Measurements from ENCODE around the gene BTRC.

DNA sequence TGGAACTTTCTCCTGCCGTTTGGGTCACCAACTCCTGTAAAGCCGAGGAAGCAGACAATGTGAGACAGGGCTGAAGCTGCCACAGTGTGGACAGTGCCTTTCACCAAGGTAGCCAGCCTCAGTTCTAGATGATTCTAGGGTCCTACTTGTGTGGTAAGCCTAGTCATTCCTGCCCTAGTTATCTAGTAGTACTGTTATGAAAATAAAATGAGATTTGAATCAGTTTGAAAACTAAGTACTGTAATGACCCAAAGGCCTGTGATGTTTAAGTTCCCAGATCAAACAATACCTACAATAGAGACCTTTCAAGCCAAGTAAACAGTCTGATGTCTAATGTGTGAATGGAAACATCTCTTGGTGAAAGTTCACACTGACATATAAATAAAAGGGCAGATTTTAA, 197.0 kb downstream of the BTRC start:
- TF ChIP-seq, protein P1, sequence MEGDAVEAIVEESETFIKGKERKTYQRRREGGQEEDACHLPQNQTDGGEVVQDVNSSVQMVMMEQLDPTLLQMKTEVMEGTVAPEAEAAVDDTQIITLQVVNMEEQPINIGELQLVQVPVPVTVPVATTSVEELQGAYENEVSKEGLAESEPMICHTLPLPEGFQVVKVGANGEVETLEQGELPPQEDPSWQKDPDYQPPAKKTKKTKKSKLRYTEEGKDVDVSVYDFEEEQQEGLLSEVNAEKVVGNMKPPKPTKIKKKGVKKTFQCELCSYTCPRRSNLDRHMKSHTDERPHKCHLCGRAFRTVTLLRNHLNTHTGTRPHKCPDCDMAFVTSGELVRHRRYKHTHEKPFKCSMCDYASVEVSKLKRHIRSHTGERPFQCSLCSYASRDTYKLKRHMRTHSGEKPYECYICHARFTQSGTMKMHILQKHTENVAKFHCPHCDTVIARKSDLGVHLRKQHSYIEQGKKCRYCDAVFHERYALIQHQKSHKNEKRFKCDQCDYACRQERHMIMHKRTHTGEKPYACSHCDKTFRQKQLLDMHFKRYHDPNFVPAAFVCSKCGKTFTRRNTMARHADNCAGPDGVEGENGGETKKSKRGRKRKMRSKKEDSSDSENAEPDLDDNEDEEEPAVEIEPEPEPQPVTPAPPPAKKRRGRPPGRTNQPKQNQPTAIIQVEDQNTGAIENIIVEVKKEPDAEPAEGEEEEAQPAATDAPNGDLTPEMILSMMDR (IDR thresholded peaks at IDR 0.05): no peak
- no peak for TF ChIP-seq POLR2A (IDR thresholded peaks at IDR 0.05)
